Embryonic facial prominence (tissue), 1 donor: ENCODE data around the gene TSPAN33.
"Not testable (repeated sequence)": the region's sequence is repeated elsewhere in the genome, so short reads cannot be mapped to it uniquely, and the experiment has no call there.

Experiments
- DNase-seq: peaks from one replicate; pipeline ENCODE4 v3.0.0-alpha.2; 2016; ENCODE audit errors: extremely low spot score

Gene TSPAN33, protein sequence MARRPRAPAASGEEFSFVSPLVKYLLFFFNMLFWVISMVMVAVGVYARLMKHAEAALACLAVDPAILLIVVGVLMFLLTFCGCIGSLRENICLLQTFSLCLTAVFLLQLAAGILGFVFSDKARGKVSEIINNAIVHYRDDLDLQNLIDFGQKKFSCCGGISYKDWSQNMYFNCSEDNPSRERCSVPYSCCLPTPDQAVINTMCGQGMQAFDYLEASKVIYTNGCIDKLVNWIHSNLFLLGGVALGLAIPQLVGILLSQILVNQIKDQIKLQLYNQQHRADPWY

DNA sequence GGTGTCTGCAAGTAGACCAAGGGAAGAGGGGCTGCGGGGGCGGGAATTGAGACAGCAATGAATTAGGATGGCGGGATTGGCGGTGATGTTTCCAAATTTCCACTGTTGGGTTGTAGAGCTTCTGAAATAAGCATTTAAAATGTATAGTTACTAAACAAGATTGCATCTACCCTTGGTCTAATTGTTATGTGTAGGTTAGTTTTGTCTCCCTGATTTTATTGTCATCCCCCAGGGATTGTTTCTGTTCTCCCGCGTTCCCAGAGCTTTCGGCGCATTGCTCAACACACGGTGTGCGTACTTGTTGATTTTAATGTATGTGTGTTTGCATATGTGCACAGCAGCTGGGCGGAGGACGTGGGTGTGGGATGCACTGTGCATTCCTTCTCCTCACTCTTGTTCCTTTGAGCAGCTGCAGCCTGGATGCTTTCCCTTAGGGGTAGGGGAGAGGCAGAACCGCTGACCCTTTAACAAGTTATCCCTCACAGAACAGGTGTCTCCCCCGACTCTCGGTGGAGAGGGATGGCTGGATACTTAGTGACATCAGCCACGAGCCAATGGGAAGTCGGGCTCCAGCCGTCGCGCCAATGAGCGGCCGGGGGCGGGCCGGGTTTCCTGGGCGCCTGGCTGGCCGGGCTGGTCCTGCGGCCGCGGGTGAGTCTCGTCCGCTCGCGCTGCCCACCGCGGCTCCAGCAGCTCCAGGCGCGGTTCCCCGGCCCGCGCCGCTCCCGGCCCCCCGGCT is at the start of gene TSPAN33:
Gene TSPAN33, plus strand, starts transcription at position 613 of the 739 bp plus-strand sequence. CDS start 274 bp downstream, outside the sequence.
- no peak for DNase-seq

GRCh38 chr7:129095258-129095657 is 49.2 kb upstream of the TSPAN33 start:
- no peak for DNase-seq

GRCh38 chr7:129098409-129099084 is 46.0 kb upstream of the TSPAN33 start:
- no peak for DNase-seq

DNA sequence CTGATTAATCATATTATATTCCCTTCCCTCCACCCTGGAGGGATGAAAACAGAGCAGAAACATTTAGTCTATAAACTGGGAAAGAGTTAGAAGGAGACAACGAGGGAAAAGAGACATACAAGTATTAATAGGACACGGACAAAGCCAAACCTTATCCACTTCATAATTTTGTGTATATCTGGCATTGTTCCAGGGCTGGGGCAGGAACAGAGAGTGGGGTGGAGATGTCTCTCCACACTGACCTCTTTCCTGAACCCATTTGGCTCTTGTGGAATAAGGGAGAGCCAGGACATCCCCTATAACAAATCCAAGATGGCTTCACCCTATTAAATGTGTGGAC is 43.7 kb upstream of the TSPAN33 start:
- no peak for DNase-seq

- no peak for DNase-seq
Observed at GRCh38 chr7:129101746-129102145, 42.8 kb upstream of the TSPAN33 start.

DNA sequence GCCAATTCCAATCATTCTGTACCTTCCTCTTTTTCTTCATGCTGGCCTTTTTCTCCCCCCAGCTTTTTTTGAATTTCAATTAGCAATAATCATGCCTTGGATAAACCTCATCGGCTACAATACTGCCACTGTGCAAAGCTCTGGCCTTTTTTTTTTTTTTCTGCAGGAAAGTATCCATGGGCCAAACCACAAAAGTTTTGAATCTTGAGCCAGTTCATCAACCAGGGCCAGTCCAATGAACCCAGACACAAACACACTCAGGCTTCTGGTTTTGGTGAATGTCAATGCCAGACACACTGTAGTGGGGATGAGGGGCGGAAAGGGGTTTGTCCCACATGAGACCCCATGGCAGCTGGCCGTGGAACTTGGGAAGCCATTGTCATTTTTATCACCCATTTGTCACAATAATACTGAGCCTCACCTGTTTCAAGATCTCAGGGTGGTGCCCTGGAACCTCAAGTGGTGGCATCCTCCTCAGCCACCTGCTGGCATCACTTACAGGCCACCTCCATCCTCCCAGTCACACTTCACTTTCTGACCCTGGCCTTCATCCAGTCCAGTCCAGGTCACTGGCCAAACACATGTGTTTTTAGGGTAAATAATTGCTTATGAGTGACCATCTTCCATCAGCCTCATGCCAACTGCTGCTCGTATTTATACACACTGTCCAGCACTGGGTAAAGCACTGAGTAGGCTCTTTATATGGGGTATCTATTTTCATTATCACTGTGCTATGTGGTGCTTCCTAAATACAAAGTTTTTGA is 40.8 kb upstream of the TSPAN33 start:
- no peak for DNase-seq

DNA sequence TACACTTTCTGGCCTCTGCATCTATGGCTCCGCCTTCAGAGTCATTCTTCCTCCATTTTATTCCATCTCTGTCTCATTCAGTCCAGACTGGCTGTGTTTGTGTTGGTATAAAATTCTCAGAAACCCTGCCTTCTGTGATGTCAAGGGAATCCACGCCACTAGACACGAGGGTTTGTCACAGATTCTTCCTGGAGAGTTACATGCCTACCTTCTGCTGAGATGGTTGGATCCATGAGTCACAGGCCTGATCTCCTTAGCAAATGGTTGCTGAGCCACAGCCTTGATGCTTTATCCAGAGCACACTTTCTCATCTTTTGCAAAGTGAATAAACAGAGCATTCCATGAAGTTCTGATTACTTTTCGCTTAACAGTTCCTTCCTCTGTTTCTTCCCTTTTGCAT is 35.9 kb upstream of the TSPAN33 start:
- no peak for DNase-seq

DNA sequence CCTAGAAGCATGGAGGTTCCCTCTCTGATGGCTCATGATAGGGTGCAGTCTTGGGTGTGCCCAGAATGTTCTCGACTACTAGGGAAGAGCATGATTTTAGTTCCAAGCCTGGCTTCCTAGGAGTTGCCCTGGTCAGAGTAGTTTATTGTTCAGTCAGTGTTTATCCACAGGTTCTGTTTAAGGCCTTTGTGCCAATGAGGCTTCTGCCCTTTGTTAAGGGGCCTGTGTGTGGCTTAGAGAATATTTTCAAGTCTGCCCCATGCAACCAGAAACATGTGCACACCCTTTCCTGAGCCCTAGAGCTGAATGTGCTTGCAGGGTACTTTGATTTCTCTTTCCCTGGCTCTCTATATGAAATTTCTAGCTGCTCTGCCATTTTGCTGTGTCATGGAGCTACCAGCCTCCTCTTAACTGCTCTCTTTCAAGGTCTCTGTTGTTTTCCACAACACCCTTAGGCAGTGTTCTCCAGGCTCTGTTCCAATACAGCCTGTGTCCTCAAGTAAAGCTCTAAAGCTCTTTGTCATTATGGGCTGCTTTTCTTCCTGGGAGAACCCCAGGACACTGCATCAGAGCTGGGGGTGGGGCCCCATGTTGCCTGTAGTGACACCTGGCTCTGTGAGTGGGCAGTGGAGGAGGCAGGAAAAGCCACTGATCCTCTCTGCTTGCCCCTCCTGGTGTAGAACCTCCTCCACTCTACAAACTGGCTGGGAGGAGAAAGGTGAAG is 34.1 kb upstream of the TSPAN33 start:
- DNase-seq = no peak

- no peak for DNase-seq
Observed at GRCh38 chr7:129110982-129111376, 33.5 kb upstream of the TSPAN33 start.

DNA sequence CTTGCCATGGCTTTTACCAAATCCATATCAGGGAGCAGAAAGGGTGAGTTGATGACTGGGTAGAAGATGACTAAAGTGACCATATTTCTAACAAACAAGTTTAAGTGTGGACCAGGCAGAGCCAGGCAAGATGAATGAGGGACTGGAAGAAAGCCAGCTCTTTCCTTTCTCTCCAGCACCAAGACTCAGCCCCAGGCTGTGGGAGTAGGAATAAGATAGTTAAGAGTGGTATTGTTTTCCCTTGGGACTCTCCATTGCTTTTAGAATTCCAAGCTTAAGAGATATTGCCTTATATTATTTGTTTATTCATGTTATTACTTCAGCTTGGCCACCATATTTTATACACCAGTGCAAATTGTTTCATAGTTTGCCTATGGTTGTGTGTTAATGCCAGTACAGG is 28.8 kb upstream of the TSPAN33 start:
- no peak for DNase-seq

GRCh38 chr7:129118182-129118581 is 26.3 kb upstream of the TSPAN33 start:
- DNase-seq = no peak

GRCh38 chr7:129118976-129119375 is 25.5 kb upstream of the TSPAN33 start:
- DNase-seq = no peak

GRCh38 chr7:129121501-129122077 is 22.9 kb upstream of the TSPAN33 start:
- DNase-seq = not testable (repeated sequence)

- no peak for DNase-seq
Observed at GRCh38 chr7:129122078-129122750, 22.3 kb upstream of the TSPAN33 start.

GRCh38 chr7:129122751-129123509 is 21.6 kb upstream of the TSPAN33 start:
- DNase-seq = no peak

GRCh38 chr7:129123510-129123857 is 21.0 kb upstream of the TSPAN33 start:
- no peak for DNase-seq

DNA sequence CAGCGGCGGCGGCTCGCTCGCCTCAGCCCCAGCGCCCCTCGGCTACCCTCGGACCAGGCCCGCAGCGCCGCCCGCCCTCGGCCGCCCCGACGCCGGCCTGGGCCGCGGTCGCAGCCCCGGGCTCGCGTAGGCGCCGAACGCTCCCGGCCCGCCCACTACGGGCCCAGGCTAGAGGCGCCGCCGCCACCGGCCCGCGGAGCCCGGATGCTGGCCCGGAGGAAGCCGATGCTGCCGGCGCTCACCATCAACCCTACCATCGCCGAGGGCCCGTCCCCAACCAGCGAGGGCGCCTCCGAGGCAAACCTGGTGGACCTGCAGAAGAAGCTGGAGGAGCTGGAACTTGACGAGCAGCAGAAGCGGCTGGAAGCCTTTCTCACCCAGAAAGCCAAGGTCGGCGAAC is 18.2 kb upstream of the TSPAN33 start:
- no peak for DNase-seq

GRCh38 chr7:129127154-129127553 is 17.4 kb upstream of the TSPAN33 start:
- no peak for DNase-seq

DNA sequence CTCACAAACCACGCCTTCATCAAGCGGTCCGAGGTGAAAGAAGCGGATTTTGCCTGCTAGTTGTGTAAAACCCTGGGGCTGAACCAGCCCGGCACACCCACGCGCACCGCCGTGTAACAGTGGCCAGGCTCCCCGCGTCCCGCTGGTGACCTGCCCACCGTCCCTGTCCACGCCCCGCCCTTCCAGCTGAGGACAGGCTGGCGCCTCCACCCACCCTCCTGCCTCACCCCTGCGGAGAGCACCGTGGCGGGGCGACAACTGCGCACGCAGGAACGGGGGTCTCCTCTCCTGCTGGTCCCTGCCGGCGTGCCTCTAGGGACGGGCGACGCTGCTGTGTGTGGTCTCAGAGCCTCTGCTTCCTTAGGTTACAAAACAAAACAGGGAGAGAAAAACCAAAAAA is 16.9 kb upstream of the TSPAN33 start:
- DNase-seq = no peak
